Fibroblast of lung (primary cell): ENCODE measurements around the gene APOLD1.

ENCODE experiments used
- CTCF ChIP-seq, 2 donors: IDR thresholded peaks in 1 of 2; conservative IDR thresholded peaks in 1 of 2; 1 replicate in 1 of 2; 2 replicates in 1 of 2; pipeline ENCODE4 v1.5.1; 2011 to 2012; ENCODE audit warnings: low read length in 2 of 2, control low read depth in 1 of 2, inconsistent platforms in 1 of 2, low read depth in 1 of 2, mild to moderate bottlenecking in 1 of 2
- EZH2 ChIP-seq: IDR thresholded peaks from 2 replicates; pipeline ENCODE4 v1.5.1; 2012; ENCODE audit warnings: low read length, control low read depth, mild to moderate bottlenecking; ENCODE audit errors: missing control alignments

- TF ChIP-seq CTCF (conservative IDR thresholded peaks at IDR 0.05 in 1 of 2, IDR thresholded peaks at IDR 0.05 in 1 of 2; ENCODE audit: low read depth in 1 of 2, low read length in 2 of 2) = no peak
- TF ChIP-seq EZH2 = no peak
Measured at GRCh38 chr12:12817616-12818015, 32.2 kb downstream of the APOLD1 start.
